Neural progenitor cell (in vitro differentiated cells): ENCODE data around the gene TMEM217.

Experiments
- CTCF ChIP-seq: fragments of 200-600 bp; sonication (generic); IDR thresholded peaks from 2 replicates; pipeline ENCODE4 v1.5.1; 2017; ENCODE audit warnings: antibody characterized with exemption, mild to moderate bottlenecking
- EZH2 ChIP-seq: fragments of 200-600 bp; sonication (generic); IDR thresholded peaks from 2 replicates; pipeline ENCODE4 v1.6.1; 2017; ENCODE audit warnings: antibody characterized with exemption, mild to moderate bottlenecking, moderate library complexity

DNA sequence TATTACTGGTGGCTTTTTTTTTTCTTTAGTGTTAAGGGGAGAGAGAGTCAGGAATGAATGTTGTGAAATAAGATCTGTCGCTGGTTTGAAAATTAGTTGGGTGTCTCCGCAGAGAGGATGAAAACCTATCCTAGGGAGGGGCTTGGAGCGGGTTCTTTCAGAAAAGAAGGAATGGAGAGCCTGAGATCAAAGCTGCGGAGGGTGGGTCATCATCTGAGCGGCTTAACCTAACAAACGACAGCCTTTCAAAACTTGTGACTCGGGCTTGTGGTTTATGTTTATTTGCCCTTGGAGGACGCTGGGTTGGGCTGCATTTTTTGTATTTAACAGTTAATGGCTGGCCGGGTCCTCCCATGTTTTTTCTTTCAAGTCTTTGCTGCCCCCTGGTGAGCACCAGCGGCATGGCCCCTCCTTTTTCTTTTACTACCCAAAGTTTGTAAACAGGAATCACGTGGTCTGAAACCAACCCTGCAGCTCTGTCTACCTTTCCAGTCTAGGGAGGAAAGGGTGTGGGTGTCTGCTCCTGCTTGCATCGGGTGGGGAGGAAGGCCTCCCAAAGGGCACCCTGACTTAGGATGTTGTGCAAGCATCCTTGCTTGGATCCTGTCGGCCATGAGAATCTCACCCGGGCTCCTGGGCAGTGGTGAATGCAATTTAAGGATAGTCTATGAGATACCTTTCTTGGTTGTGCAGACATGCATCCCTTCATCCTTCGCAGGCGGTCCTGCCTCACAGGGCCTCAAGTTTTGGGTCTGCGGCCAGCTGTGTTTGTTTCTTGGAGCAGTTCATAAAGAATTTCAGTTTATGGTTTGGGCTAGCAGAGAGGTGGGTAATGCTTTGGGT is 85.8 kb downstream of the TMEM217 start:
- TF ChIP-seq CTCF (peak; percentile 95), EZH2 (no peak)
